HCT116 (cell line): ENCODE measurements around the gene C9orf50. TPM values are rescaled to one million over a fixed set of nuclear protein-coding genes. Genes with fewer than 3 reads are reported as not detected.
A peak's percentile ranks its signal among the peaks of the same experiment; 100 is the strongest.

Source experiments
- ATAC-seq: fragments of 200-7000 bp; cut with Tn5 transposase; 2 replicates; pipeline ENCODE4 v1.9.1; 2020; ENCODE audit warnings: mild to moderate bottlenecking, moderate library complexity
- BruUV-seq: library from RNA; stranded (reverse); fragments of 400-500 nt; replicated peaks from 2 replicates; lab custom pipeline; 2021; lab: Mats Ljungman, UMichigan
- CTCF ChIA-PET: fragments of 300-600 bp; sonication (Branson Sonifier 250); formaldehyde crosslinking; loops from one replicate; lab custom pipeline; 2021; ENCODE audit warnings: antibody characterized with exemption; lab: Charles Lee
- POLR2A ChIA-PET: fragments of 300-600, 350-600 bp; sonication (Branson Sonifier 250); formaldehyde crosslinking; loops from one replicate; lab custom pipeline; 2021; ENCODE audit warnings: antibody characterized with exemption; lab: Charles Lee
- RAD21 ChIA-PET, 2 experiments: fragments of 300-600 bp; sonication (Branson Sonifier 250); formaldehyde crosslinking; loops; one replicate each; lab custom pipeline; 2023; ENCODE audit warnings: low total read pairs in 2 of 2; ENCODE audit not compliant: uncharacterized antibody in 2 of 2, unreplicated experiment in 2 of 2, low non-redundant PET in 1 of 2; lab: Charles Lee
- DNase-seq: peaks from one replicate; pipeline ENCODE4 v3.0.0-alpha.2; 2010; ENCODE audit warnings: low read depth, low spot score
- H2AFZ ChIP-seq: fragments of 200-600 bp; shearing (Covaris generic), sonication (generic); 2 replicates; pipeline ENCODE4 v1.6.1; 2017; ENCODE audit warnings: low read depth, mixed run types, mixed read lengths, antibody characterized with exemption, low read length; ENCODE audit not compliant: poor library complexity, severe bottlenecking
- H3K27ac ChIP-seq: 2 replicates; pipeline ENCODE4 v1.5.1; 2012; ENCODE audit warnings: low read depth, low read length
- H3K27me3 ChIP-seq: fragments of 200-600 bp; sonication (generic); 2 replicates; pipeline ENCODE4 v1.6.1; 2016; ENCODE audit warnings: mixed run types, low read length, mixed read lengths; ENCODE audit not compliant: insufficient read depth
- H3K36me3 ChIP-seq, 2 experiments: fragments of 200-500 bp in 1 of 2; fragments of 200-600 bp in 1 of 2; sonication (Bioruptor generic) in 1 of 2; sonication (generic) in 1 of 2; 2 replicates each; pipeline versions ENCODE4 v1.5.1 to v1.6.1; 2014 to 2016; ENCODE audit warnings: low read length in 2 of 2, inconsistent platforms in 1 of 2, mixed read lengths in 1 of 2, mixed run types in 1 of 2; ENCODE audit not compliant: insufficient read depth in 2 of 2, control insufficient read depth in 1 of 2
- H3K4me1 ChIP-seq, 2 experiments: fragments of 200-600 bp in 1 of 2; sonication (generic) in 1 of 2; 2 replicates each; pipeline versions ENCODE4 v1.5.1 to v1.6.1; 2012 to 2017; ENCODE audit warnings: low read length in 2 of 2, inconsistent platforms in 1 of 2, mild to moderate bottlenecking in 1 of 2, mixed read lengths in 1 of 2, mixed run types in 1 of 2, moderate library complexity in 1 of 2; ENCODE audit not compliant: insufficient read depth in 2 of 2, control insufficient read depth in 1 of 2
- H3K4me2 ChIP-seq: fragments of 200-600 bp; sonication (generic); 2 replicates; pipeline ENCODE4 v1.6.1; 2017; ENCODE audit warnings: mixed run types, low read length, mixed read lengths
- H3K4me3 ChIP-seq, 2 experiments: fragments of 200-600 bp in 1 of 2; sonication (generic) in 1 of 2; replicated peaks in 1 of 2; 2 replicates each; pipeline ENCODE4 v1.5.1; 2011 to 2016; ENCODE audit warnings: low read length in 2 of 2, control low read depth in 1 of 2, low read depth in 1 of 2, mild to moderate bottlenecking in 1 of 2, mixed read lengths in 1 of 2, mixed run types in 1 of 2
- H3K79me2 ChIP-seq: fragments of 200-600 bp; sonication (generic); 2 replicates; pipeline ENCODE4 v1.6.1; 2017; ENCODE audit warnings: mild to moderate bottlenecking, mixed run types, low read length, moderate library complexity, mixed read lengths; ENCODE audit not compliant: insufficient read depth
- H3K9ac ChIP-seq: fragments of 200-600 bp; sonication (generic); 2 replicates; pipeline ENCODE4 v1.6.1; 2016; ENCODE audit warnings: low read length, mixed read lengths
- H3K9me2 ChIP-seq: fragments of 200-600 bp; sonication (generic), shearing (Covaris generic); 2 replicates; pipeline ENCODE4 v1.6.1; 2017; ENCODE audit warnings: mixed run types, mild to moderate bottlenecking, moderate library complexity; ENCODE audit not compliant: insufficient read depth
- H3K9me3 ChIP-seq, 2 experiments: fragments of 200-500 bp in 1 of 2; fragments of 200-600 bp in 1 of 2; sonication (Bioruptor generic) in 1 of 2; sonication (generic) in 1 of 2; 2 replicates each; pipeline ENCODE4 v1.6.1; 2014 to 2017; ENCODE audit warnings: low read length in 2 of 2, mixed read lengths in 2 of 2, inconsistent platforms in 1 of 2, low read depth in 1 of 2, mild to moderate bottlenecking in 1 of 2, mixed run types in 1 of 2, moderate library complexity in 1 of 2; ENCODE audit not compliant: control insufficient read depth in 1 of 2, insufficient read depth in 1 of 2
- H4K20me1 ChIP-seq: fragments of 200-600 bp; sonication (generic), shearing (Covaris generic); 2 replicates; pipeline ENCODE4 v1.6.1; 2017; ENCODE audit warnings: mixed run types, mild to moderate bottlenecking, moderate library complexity; ENCODE audit not compliant: insufficient read depth
- ATF3 ChIP-seq: IDR thresholded peaks from 2 replicates; pipeline ENCODE4 v1.6.1; 2012
- CEBPB ChIP-seq: IDR thresholded peaks from 2 replicates; pipeline ENCODE4 v1.6.1; 2012; ENCODE audit warnings: low read depth
- EGR1 ChIP-seq: IDR thresholded peaks from 2 replicates; pipeline ENCODE4 v1.6.1; 2012; ENCODE audit warnings: low read depth
- ELF1 ChIP-seq: IDR thresholded peaks from 2 replicates; pipeline ENCODE4 v1.6.1; 2012; ENCODE audit warnings: low read depth, borderline replicate concordance
- POLR2A ChIP-seq: IDR thresholded peaks from 2 replicates; pipeline ENCODE4 v1.7.0; 2011; ENCODE audit warnings: borderline replicate concordance; ENCODE audit not compliant: insufficient read depth, insufficient read length; ENCODE audit errors: extremely low read depth
- POLR2AphosphoS5 ChIP-seq: IDR thresholded peaks from 2 replicates; pipeline ENCODE4 v1.6.1; 2011; ENCODE audit warnings: mild to moderate bottlenecking, low read depth, low read length, moderate library complexity
- RAD21 ChIP-seq: IDR thresholded peaks from 2 replicates; pipeline ENCODE4 v1.6.1; 2012; ENCODE audit warnings: low read depth, mild to moderate bottlenecking
- REST ChIP-seq: IDR thresholded peaks from 2 replicates; pipeline ENCODE4 v1.6.1; 2012; ENCODE audit warnings: low read depth
- SIN3A ChIP-seq: IDR thresholded peaks from 2 replicates; pipeline ENCODE4 v1.6.1; 2012; ENCODE audit warnings: low read depth
- SP1 ChIP-seq: IDR thresholded peaks from 2 replicates; pipeline ENCODE4 v1.6.1; 2012; ENCODE audit warnings: low read depth
- SRF ChIP-seq: IDR thresholded peaks from 2 replicates; pipeline ENCODE4 v1.6.1; 2012; ENCODE audit warnings: low read depth
- TCF7L2 ChIP-seq: IDR thresholded peaks from 2 replicates; pipeline ENCODE4 v1.7.0; 2011; ENCODE audit warnings: borderline replicate concordance, inconsistent platforms; ENCODE audit not compliant: insufficient read depth, insufficient read length; ENCODE audit errors: extremely low read depth
- YY1 ChIP-seq: IDR thresholded peaks from 2 replicates; pipeline ENCODE4 v1.6.1; 2011; ENCODE audit warnings: low read length, low read depth, moderate library complexity, mild to moderate bottlenecking; ENCODE audit not compliant: insufficient replicate concordance; ENCODE audit errors: extremely low read depth
- ZFX ChIP-seq: fragments of 450-650 bp; IDR thresholded peaks from 2 replicates; pipeline ENCODE4 v1.6.1; 2017
- ZNF274 ChIP-seq: fragments of 200-500 bp; sonication (Bioruptor generic); IDR thresholded peaks from 2 replicates; pipeline ENCODE4 v1.6.1; 2014; ENCODE audit warnings: mild to moderate bottlenecking, low read depth, low read length, inconsistent platforms
- intact Hi-C: fragments of 100-400 bp; cut with micrococcal nuclease; formaldehyde crosslinking; loops from 2 replicates; pipeline ENCODE4 v1.10.0; 2022
- total RNA-seq: library from RNA; stranded (reverse); gene quantifications from one replicate; pipeline ENCODE4 v1.2.1, GENCODE V29; 2021; ENCODE audit not compliant: unreplicated experiment
- TF ChIP-seq, protein P1 (sequence below), 3 experiments: fragments of 200-600 bp in 1 of 3; sonication (generic) in 1 of 3; IDR thresholded peaks in 2 of 3; conservative IDR thresholded peaks in 1 of 3; 2 replicates each; pipeline ENCODE4 v1.5.1; 2012 to 2017; ENCODE audit warnings: low read depth in 2 of 3, low read length in 2 of 3, antibody characterized with exemption in 1 of 3, borderline replicate concordance in 1 of 3, control low read depth in 1 of 3, mild to moderate bottlenecking in 1 of 3, mixed read lengths in 1 of 3, mixed run types in 1 of 3, moderate library complexity in 1 of 3; ENCODE audit not compliant: insufficient read depth in 1 of 3
- TF ChIP-seq, protein P2 (sequence below): IDR thresholded peaks from 2 replicates; pipeline ENCODE4 v1.6.1; 2011; ENCODE audit warnings: mild to moderate bottlenecking, low read length, moderate library complexity; ENCODE audit not compliant: insufficient replicate concordance; ENCODE audit errors: extremely low read depth
- TF ChIP-seq, protein P3 (sequence below): IDR thresholded peaks from 2 replicates; pipeline ENCODE4 v1.6.1; 2012

Gene C9orf50
- total RNA-seq, 1 experiment from 2014 or later: not detected

- ATAC-seq (no peak), DNase-seq (no peak)
- Histone ChIP-seq H3K9ac (no peak overlapping the region), H3K27ac (peak overlapping the region; percentile 100; the same call in 1 of the 2 replicates), H3K27me3 (no peaks in the 10 kb centered on the region), H3K79me2 (no peaks in the 10 kb centered on the region), H3K4me1 (peaks cover 29 to 63% of the 10 kb centered on the region in 2 experiments), H3K9me3 (peaks cover 0 to 18% of the 10 kb centered on the region in 2 experiments; a peak in 1 of 4 replicates), H3K4me3 (no peak overlapping the region), H3K9me2 (no peaks in the 10 kb centered on the region), H3K36me3 (no peaks in the 10 kb centered on the region), H4K20me1 (no peaks in the 10 kb centered on the region), H3K4me2 (no peak overlapping the region), H2AFZ (no peak overlapping the region)
- ChIA-PET RAD21 (no interaction called here), CTCF (no interaction called here), POLR2A (interaction anchor here (1.4 to 3.5 kb wide), 5 partner anchors 13 to 76 kb away, joined by 4 to 18 read pairs (median 13); no protein-coding TSS in a partner anchor)
- no TSS peak for BruUV-seq
- intact Hi-C loops: no loop called here
- TF ChIP-seq, protein P1, sequence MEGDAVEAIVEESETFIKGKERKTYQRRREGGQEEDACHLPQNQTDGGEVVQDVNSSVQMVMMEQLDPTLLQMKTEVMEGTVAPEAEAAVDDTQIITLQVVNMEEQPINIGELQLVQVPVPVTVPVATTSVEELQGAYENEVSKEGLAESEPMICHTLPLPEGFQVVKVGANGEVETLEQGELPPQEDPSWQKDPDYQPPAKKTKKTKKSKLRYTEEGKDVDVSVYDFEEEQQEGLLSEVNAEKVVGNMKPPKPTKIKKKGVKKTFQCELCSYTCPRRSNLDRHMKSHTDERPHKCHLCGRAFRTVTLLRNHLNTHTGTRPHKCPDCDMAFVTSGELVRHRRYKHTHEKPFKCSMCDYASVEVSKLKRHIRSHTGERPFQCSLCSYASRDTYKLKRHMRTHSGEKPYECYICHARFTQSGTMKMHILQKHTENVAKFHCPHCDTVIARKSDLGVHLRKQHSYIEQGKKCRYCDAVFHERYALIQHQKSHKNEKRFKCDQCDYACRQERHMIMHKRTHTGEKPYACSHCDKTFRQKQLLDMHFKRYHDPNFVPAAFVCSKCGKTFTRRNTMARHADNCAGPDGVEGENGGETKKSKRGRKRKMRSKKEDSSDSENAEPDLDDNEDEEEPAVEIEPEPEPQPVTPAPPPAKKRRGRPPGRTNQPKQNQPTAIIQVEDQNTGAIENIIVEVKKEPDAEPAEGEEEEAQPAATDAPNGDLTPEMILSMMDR (IDR thresholded peaks at IDR 0.05 in 2 of 3, conservative IDR thresholded peaks at IDR 0.05 in 1 of 3; ENCODE audit: borderline replicate concordance in 1 of 3, insufficient read depth in 1 of 3, low read depth in 2 of 3, low read length in 2 of 3): no peak
- TF ChIP-seq CEBPB (no peak), POLR2AphosphoS5 (no peak), ELF1 (no peak), ZNF274 (no peak), TCF7L2 (no peak), EGR1 (no peak), YY1 (no peak), SIN3A (no peak), REST (no peak), ATF3 (no peak), SP1 (no peak), ZFX (no peak), SRF (no peak), POLR2A (no peak), RAD21 (no peak)
- TF ChIP-seq, protein P2, sequence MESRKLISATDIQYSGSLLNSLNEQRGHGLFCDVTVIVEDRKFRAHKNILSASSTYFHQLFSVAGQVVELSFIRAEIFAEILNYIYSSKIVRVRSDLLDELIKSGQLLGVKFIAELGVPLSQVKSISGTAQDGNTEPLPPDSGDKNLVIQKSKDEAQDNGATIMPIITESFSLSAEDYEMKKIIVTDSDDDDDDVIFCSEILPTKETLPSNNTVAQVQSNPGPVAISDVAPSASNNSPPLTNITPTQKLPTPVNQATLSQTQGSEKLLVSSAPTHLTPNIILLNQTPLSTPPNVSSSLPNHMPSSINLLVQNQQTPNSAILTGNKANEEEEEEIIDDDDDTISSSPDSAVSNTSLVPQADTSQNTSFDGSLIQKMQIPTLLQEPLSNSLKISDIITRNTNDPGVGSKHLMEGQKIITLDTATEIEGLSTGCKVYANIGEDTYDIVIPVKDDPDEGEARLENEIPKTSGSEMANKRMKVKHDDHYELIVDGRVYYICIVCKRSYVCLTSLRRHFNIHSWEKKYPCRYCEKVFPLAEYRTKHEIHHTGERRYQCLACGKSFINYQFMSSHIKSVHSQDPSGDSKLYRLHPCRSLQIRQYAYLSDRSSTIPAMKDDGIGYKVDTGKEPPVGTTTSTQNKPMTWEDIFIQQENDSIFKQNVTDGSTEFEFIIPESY: no peak
- TF ChIP-seq, protein P3, sequence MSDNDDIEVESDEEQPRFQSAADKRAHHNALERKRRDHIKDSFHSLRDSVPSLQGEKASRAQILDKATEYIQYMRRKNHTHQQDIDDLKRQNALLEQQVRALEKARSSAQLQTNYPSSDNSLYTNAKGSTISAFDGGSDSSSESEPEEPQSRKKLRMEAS: no peak
These were observed 48.9 kb downstream of the C9orf50 start for GRCh38 chr9:129572052-129572425.
